Measurements from ENCODE around the gene TCF25. TPM values are rescaled to one million over a fixed set of nuclear protein-coding genes. Genes with fewer than 3 reads are reported as not detected.
"Not testable (repeated sequence)": the region's sequence is repeated elsewhere in the genome, so short reads cannot be mapped to it uniquely, and the experiment has no call there.

Gene TCF25
- total RNA-seq, 4 donors from 2014 or later: 144 to 266 (median 201) TPM

GRCh38 chr16:89871895-89872294, 1.5 kb upstream of the TCF25 start:
- TF ChIP-seq POLR2A (IDR thresholded peaks at IDR 0.05): no peak
- TF ChIP-seq CTCF (IDR thresholded peaks at IDR 0.05): no peak
- Histone ChIP-seq H3K9me3 (no peaks in the 10 kb centered on the region), H3K36me3 (no peaks in the 10 kb centered on the region), H3K4me3 (replicated peaks in 1 of 3) (no peak overlapping the region), H3K27me3 (no peaks in the 10 kb centered on the region), H3K27ac (no peak overlapping the region), H3K4me1 (peaks cover 22% of the 10 kb centered on the region in 2 donors)
- WGBS, 2 donors: 92 to 94% methylated on average over 9 of the region's 9 CpGs
- intact Hi-C loops (cut with DNase I): no loop called here
- no peak for DNase-seq

- H3K4me3 ChIP-seq (replicated peaks in 1 of 3): peak overlapping the region; percentile 83 to 99 (median 91)
- no peaks in the 10 kb centered on the region for H3K27me3 ChIP-seq
- intact Hi-C loops (cut with DNase I): no loop called here
- 19 to 22% methylated on average over 15 to 27 of the region's 61 CpGs for WGBS, 2 donors
- TF ChIP-seq POLR2A (IDR thresholded peaks at IDR 0.05) (no peak), CTCF (IDR thresholded peaks at IDR 0.05) (no peak)
- peak; percentile 85 for DNase-seq
- peak overlapping the region; percentile 100 for H3K27ac ChIP-seq
- no peaks in the 10 kb centered on the region for H3K9me3 ChIP-seq
- peaks cover 22 to 24% of the 10 kb centered on the region in 2 donors for H3K4me1 ChIP-seq
- peaks cover 0 to 8% of the 10 kb centered on the region in 2 donors for H3K36me3 ChIP-seq
These were observed 739 bp downstream of the TCF25 start for GRCh38 chr16:89873972-89874689.

GRCh38 chr16:89879123-89879522, 5.7 kb downstream of the TCF25 start:
- intact Hi-C loops (cut with DNase I): not testable (repeated sequence)

GRCh38 chr16:89880477-89881367, 7.3 kb downstream of the TCF25 start:
- Histone ChIP-seq H3K4me1 (peaks cover 5 to 11% of the 10 kb centered on the region in 2 donors), H3K27ac (no peak overlapping the region), H3K9me3 (no peaks in the 10 kb centered on the region), H3K4me3 (replicated peaks in 1 of 3) (no peak overlapping the region), H3K36me3 (peaks cover 33 to 37% of the 10 kb centered on the region in 2 donors), H3K27me3 (no peaks in the 10 kb centered on the region)
- WGBS, 2 donors: 74 to 80% methylated on average over 17 to 18 of the region's 18 CpGs
- intact Hi-C loops (cut with DNase I): no loop called here
- DNase-seq: no peak
- TF ChIP-seq POLR2A (IDR thresholded peaks at IDR 0.05) (no peak), CTCF (IDR thresholded peaks at IDR 0.05) (no peak)

More at GRCh38 chr16:89879123-89879522, 5.7 kb downstream of the TCF25 start:
- 95 to 96% methylated on average over 22 to 23 of the region's 28 CpGs for WGBS, 2 donors
- not testable (repeated sequence) for DNase-seq; H3K4me3 ChIP-seq (replicated peaks in 1 of 3); H3K27me3 ChIP-seq; H3K9me3 ChIP-seq; H3K27ac ChIP-seq
- Histone ChIP-seq H3K4me1 (peaks cover 14 to 24% of the 10 kb centered on the region in 2 donors), H3K36me3 (peaks cover 20 to 24% of the 10 kb centered on the region in 2 donors)

GRCh38 chr16:89881368-89881730, 8.0 kb downstream of the TCF25 start:
- peaks cover 37 to 43% of the 10 kb centered on the region in 2 donors for H3K36me3 ChIP-seq
- H3K27me3 ChIP-seq: no peaks in the 10 kb centered on the region
- WGBS, 2 donors: 48 to 55% methylated on average over 6 of the region's 6 CpGs
- DNase-seq: peak; percentile 65
- no peak overlapping the region for H3K4me3 ChIP-seq (replicated peaks in 1 of 3)
- H3K27ac ChIP-seq: no peak overlapping the region
- no peak for TF ChIP-seq POLR2A (IDR thresholded peaks at IDR 0.05)
- no peak for TF ChIP-seq CTCF (IDR thresholded peaks at IDR 0.05)
- H3K9me3 ChIP-seq: no peaks in the 10 kb centered on the region
- peaks cover 2 to 5% of the 10 kb centered on the region in 2 donors for H3K4me1 ChIP-seq
- intact Hi-C loops (cut with DNase I): no loop called here

Measured in thyroid gland (tissue), 4 donors.